Right cardiac atrium (tissue), 5 donors: Measurements from ENCODE around the gene SELENOV. TPM values are rescaled to one million over a fixed set of nuclear protein-coding genes. Genes with fewer than 3 reads are reported as not detected.
A peak's percentile ranks its signal among the peaks of the same experiment; 100 is the strongest.

ENCODE experiments used
- ATAC-seq, 2 donors: fragments of 200-7000 bp; cut with Tn5 transposase; one replicate each; pipeline versions ENCODE4 v1.8.0 to v1.9.1; 2020; ENCODE audit warnings: moderate library complexity in 2 of 2, mild to moderate bottlenecking in 1 of 2
- DNase-seq, 3 donors: peaks; one replicate each; pipeline ENCODE4 v3.0.0-alpha.2; 2020
- H3K27ac ChIP-seq: one replicate; pipeline ENCODE4 v1.5.1; 2013; ENCODE audit warnings: mild to moderate bottlenecking, low read length, control low read depth, moderate library complexity
- H3K27me3 ChIP-seq: one replicate; pipeline ENCODE4 v1.6.1; 2013; ENCODE audit not compliant: control insufficient read depth, insufficient read depth
- H3K4me1 ChIP-seq: one replicate; pipeline ENCODE4 v1.6.1; 2013; ENCODE audit warnings: low read length; ENCODE audit not compliant: control insufficient read depth, insufficient read depth
- H3K4me3 ChIP-seq: one replicate; pipeline ENCODE4 v1.5.1; 2013; ENCODE audit warnings: low read length, control low read depth
- H3K9me3 ChIP-seq: one replicate; pipeline ENCODE4 v1.6.1; 2013; ENCODE audit warnings: low read length; ENCODE audit not compliant: control insufficient read depth
- WGBS: extraction: QIAGEN DNeasy Blood & Tissue Kit; methylation state at CpG from one replicate; pipeline ENCODE4 v1.1.7; 2013; 5-methylcytosine and 5-hydroxymethylcytosine counted together
- intact Hi-C, 4 donors: fragments of 100-400 bp; cut with DNase I; formaldehyde crosslinking; loops; one replicate each; pipeline versions ENCODE4 v1.11.0 to v1.14.0; 2022 to 2023
- polyA plus RNA-seq: library from polyadenylated mRNA; stranded (reverse); fragments of 200-250 nt; gene quantifications from one replicate; pipeline ENCODE4 v1.2.3, GENCODE V29; 2013
- total RNA-seq, 4 donors: library from RNA; stranded (reverse); fragmentation: NEBNext Ultra II Directional; extraction: Animal tissue kit (Norgen Biotek cat#: 25700); gene quantifications; one replicate each; pipeline ENCODE4 v1.2.1, GENCODE V29; 2021
- donor health status: healthy with polysubstance abuse.
- donor health status: DM: no; HTN: yes; CAD: no.
- donor health status: DM: no; HTN: no; CAD: no.
- donor health status: DM: no; HTN: yes; CAD: no; lungs with severe emphysema.
- donor health status: DM: yes; HTN: yes; CAD: no.

Gene SELENOV
- total and polyA plus RNA-seq, 5 donors: not detected

GRCh38 chr19:39506944-39507714 lies 7.8 kb upstream of the SELENOV start:
- Histone ChIP-seq H3K9me3 (no peaks in the 10 kb centered on the region), H3K27ac (no peak overlapping the region), H3K4me1 (peaks cover 2% of the 10 kb centered on the region), H3K27me3 (no peaks in the 10 kb centered on the region), H3K4me3 (peak overlapping the region; percentile 40)
- intact Hi-C loops: no loop called here
- ATAC-seq (peak; percentile 44 to 57), DNase-seq (peak; percentile 29 to 65 (median 63))
- 3% methylated on average over 96 of the region's 96 CpGs for WGBS

GRCh38 chr19:39507715-39508364 lies 7.1 kb upstream of the SELENOV start:
- ATAC-seq: no peak
- intact Hi-C loops: no loop called here
- WGBS: 44% methylated on average over 24 of the region's 24 CpGs
- H3K4me3 ChIP-seq: no peak overlapping the region
- H3K27me3 ChIP-seq: no peaks in the 10 kb centered on the region
- H3K27ac ChIP-seq: no peak overlapping the region
- H3K9me3 ChIP-seq: no peaks in the 10 kb centered on the region
- peak in 1 of 3 donors; percentile 12 for DNase-seq
- peaks cover 2% of the 10 kb centered on the region for H3K4me1 ChIP-seq

- Histone ChIP-seq H3K9me3 (no peaks in the 10 kb centered on the region), H3K27me3 (no peaks in the 10 kb centered on the region), H3K4me1 (peaks cover 2% of the 10 kb centered on the region), H3K4me3 (no peak overlapping the region), H3K27ac (no peak overlapping the region)
- 88% methylated on average over 9 of the region's 9 CpGs for WGBS
- no peak for DNase-seq
- intact Hi-C loops: no loop called here
- no peak for ATAC-seq
Observed at GRCh38 chr19:39508629-39509028, 6.3 kb upstream of the SELENOV start.

GRCh38 chr19:39509233-39509632 lies 5.7 kb upstream of the SELENOV start:
- H3K4me3 ChIP-seq: no peak overlapping the region
- DNase-seq (no peak), ATAC-seq (no peak)
- intact Hi-C loops: no loop called here
- no peak overlapping the region for H3K27ac ChIP-seq
- no peaks in the 10 kb centered on the region for H3K27me3 ChIP-seq
- no peaks in the 10 kb centered on the region for H3K9me3 ChIP-seq
- peaks cover 2% of the 10 kb centered on the region for H3K4me1 ChIP-seq
- 66% methylated on average over 2 of the region's 2 CpGs for WGBS

DNA sequence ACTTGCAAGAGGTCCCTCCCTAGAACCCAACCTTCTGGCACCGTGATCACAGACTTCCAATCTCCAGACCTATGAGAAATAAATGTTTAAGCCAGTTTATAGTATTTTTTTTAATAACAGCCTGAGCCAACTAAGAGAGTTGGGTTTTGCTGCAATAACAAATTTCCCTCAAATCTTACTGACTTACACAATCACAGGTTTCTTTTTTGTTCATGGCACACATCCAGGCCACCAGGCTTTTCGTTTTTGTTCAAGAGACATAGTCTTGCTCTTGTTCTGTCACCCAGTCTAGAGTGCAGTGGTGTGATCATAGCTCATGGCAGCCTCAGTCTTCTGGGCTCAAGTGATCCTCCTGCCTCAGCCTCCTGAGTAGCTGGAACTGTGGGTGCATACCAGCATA lies 2.0 kb upstream of the SELENOV start:
- ATAC-seq (no peak), DNase-seq (no peak)
- 47% methylated on average over 2 of the region's 2 CpGs for WGBS
- no peaks in the 10 kb centered on the region for H3K27me3 ChIP-seq
- no peaks in the 10 kb centered on the region for H3K9me3 ChIP-seq
- H3K4me3 ChIP-seq: no peak overlapping the region
- intact Hi-C loops: no loop called here
- no peak overlapping the region for H3K27ac ChIP-seq
- H3K4me1 ChIP-seq: no peaks in the 10 kb centered on the region

- intact Hi-C loops: no loop called here
- 2% methylated on average over 44 of the region's 44 CpGs for WGBS
- no peaks in the 10 kb centered on the region for H3K27me3 ChIP-seq
Observed at GRCh38 chr19:39515551-39516191, 732 bp downstream of the SELENOV start.

DNA sequence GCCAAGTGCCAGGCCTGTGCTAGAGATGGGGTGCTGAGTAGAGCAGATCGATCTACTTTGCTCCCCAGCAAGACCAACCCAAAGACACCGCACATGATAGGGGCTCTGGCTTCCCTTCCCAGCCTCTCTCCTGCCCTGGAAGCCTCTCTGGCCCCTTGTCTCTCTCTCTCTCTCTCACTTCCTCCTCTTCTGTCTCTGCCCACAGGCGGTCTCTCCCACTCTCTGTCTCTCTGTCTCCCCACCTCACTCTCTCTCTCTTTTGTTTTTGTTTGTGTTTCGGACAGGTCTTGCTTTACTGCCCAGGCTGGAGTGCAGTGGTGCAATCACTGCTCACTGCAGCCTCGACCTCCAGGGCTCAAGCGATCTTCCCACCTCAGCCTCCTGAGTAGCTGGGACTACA lies 1.3 kb downstream of the SELENOV start:
- no peak overlapping the region for H3K27ac ChIP-seq
- no peak overlapping the region for H3K4me3 ChIP-seq
- no peaks in the 10 kb centered on the region for H3K9me3 ChIP-seq
- DNase-seq: no peak
- WGBS: 45% methylated on average over 6 of the region's 6 CpGs
- intact Hi-C loops: no loop called here
- no peaks in the 10 kb centered on the region for H3K27me3 ChIP-seq
- H3K4me1 ChIP-seq: no peaks in the 10 kb centered on the region
- ATAC-seq: no peak

More at GRCh38 chr19:39515551-39516191, 732 bp downstream of the SELENOV start:
- Histone ChIP-seq H3K4me3 (peak overlapping the region; percentile 14), H3K27ac (no peak overlapping the region), H3K4me1 (no peaks in the 10 kb centered on the region), H3K9me3 (no peaks in the 10 kb centered on the region)
- ATAC-seq (peak in 1 of 2 donors; percentile 21), DNase-seq (no peak)

DNA sequence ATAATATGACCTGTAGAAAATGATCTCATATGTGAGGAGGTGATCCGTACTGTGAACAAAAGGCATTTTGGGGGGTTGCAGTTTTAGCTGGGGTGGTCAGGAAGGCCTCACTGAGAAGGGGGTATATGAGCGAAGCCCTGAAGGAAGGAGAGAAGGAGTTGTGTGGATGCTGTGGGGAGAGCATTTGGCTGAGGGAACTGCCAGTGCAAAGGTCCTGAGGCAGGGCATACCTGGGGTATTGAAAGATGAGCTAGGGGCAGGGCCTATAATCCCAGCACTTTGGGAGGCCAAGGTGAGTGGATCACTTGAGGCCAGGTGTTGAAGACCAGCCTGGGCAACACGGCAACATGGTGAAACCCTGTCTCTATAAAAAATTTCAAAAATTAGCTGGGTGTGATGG lies 2.5 kb downstream of the SELENOV start:
- Histone ChIP-seq H3K27me3 (no peaks in the 10 kb centered on the region), H3K9me3 (no peaks in the 10 kb centered on the region), H3K4me1 (no peaks in the 10 kb centered on the region), H3K27ac (no peak overlapping the region), H3K4me3 (no peak overlapping the region)
- intact Hi-C loops: no loop called here
- ATAC-seq (no peak), DNase-seq (no peak)
- WGBS: 76% methylated on average over 3 of the region's 3 CpGs

- 61% methylated on average over 5 of the region's 5 CpGs for WGBS
- no peaks in the 10 kb centered on the region for H3K4me1 ChIP-seq
- intact Hi-C loops: no loop called here
- no peaks in the 10 kb centered on the region for H3K9me3 ChIP-seq
- no peak overlapping the region for H3K27ac ChIP-seq
- no peaks in the 10 kb centered on the region for H3K27me3 ChIP-seq
- H3K4me3 ChIP-seq: no peak overlapping the region
- no peak for DNase-seq
- no peak for ATAC-seq
Observed at GRCh38 chr19:39518458-39518857, 3.5 kb downstream of the SELENOV start.

DNA sequence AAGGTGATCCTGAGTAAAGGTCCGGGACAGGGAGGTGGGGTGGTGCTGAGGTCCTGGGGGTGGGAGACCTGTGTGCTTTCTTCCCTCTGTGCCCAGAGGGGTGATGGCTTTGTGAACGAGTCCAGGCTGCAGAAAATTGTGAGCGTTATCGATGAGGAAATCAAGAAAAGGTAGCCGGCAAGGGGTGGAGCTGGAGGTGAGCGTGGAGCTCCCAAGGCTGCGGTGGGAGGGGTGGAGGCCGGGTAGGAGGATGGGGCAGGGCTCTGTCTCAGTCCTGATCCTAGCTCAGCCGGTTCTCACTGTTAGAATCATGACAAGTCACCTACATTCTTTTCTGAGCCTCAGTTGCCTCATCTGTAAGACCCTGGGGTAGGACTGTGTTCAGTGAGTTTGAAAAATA lies 4.0 kb downstream of the SELENOV start:
- H3K27me3 ChIP-seq: no peaks in the 10 kb centered on the region
- no peak for DNase-seq
- H3K4me1 ChIP-seq: no peaks in the 10 kb centered on the region
- no peaks in the 10 kb centered on the region for H3K9me3 ChIP-seq
- no peak for ATAC-seq
- intact Hi-C loops: no loop called here
- H3K4me3 ChIP-seq: no peak overlapping the region
- WGBS: 75% methylated on average over 9 of the region's 9 CpGs
- H3K27ac ChIP-seq: no peak overlapping the region
